AG08395 (cell line): ENCODE results near the gene COMMD9.

ENCODE experiments used
- DNase-seq: peaks from one replicate; pipeline ENCODE4 v3.0.0; 2012; ENCODE audit warnings: mixed read lengths, low spot score

COMMD9 gene

GRCh38 chr11:36296884-36297543, 7.8 kb upstream of the COMMD9 start:
- peak; percentile 52 for DNase-seq

GRCh38 chr11:36295926-36296325, 6.7 kb upstream of the COMMD9 start, which contains the start of gene PRR5L:
Gene PRR5L, plus strand, starts transcription at chr11:36296288. Its CDS starts 104,834 bp downstream, at chr11:36401122.
- no peak for DNase-seq

GRCh38 chr11:36292311-36292722, 3.1 kb upstream of the COMMD9 start:
- DNase-seq, result peak; percentile 65

GRCh38 chr11:36288442-36289225, 590 bp downstream of the COMMD9 start:
- no peak for DNase-seq

- DNase-seq, result no peak
These were observed 6.3 kb downstream of the COMMD9 start for GRCh38 chr11:36282926-36283325.

- no peak for DNase-seq
These were observed 7.4 kb downstream of the COMMD9 start for GRCh38 chr11:36281850-36282249.

- no peak for DNase-seq
These were observed 8.7 kb downstream of the COMMD9 start for GRCh38 chr11:36280531-36280930.

GRCh38 chr11:36278531-36279282, 10.5 kb downstream of the COMMD9 start:
- no peak for DNase-seq

- no peak for DNase-seq
These were observed 14.8 kb downstream of the COMMD9 start for GRCh38 chr11:36274414-36274813.

- no peak for DNase-seq
These were observed 16.1 kb downstream of the COMMD9 start for GRCh38 chr11:36273110-36273509.

GRCh38 chr11:36271794-36272407, 17.3 kb downstream of the COMMD9 start:
- no peak for DNase-seq

- DNase-seq, result no peak
These were observed 18.5 kb downstream of the COMMD9 start for GRCh38 chr11:36270701-36271100.

- DNase-seq, result no peak
These were observed 20.8 kb downstream of the COMMD9 start for GRCh38 chr11:36268337-36268985.

GRCh38 chr11:36266767-36267166, 22.5 kb downstream of the COMMD9 start:
- DNase-seq, result no peak

- DNase-seq, result peak; percentile 73
These were observed 23.2 kb downstream of the COMMD9 start for GRCh38 chr11:36265793-36266628.

- no peak for DNase-seq
These were observed 24.3 kb downstream of the COMMD9 start for GRCh38 chr11:36264973-36265344.

- no peak for DNase-seq
These were observed 24.9 kb downstream of the COMMD9 start for GRCh38 chr11:36264011-36264972.

GRCh38 chr11:36261094-36261493, 28.1 kb downstream of the COMMD9 start:
- DNase-seq, result no peak

- DNase-seq, result peak; percentile 58
These were observed 30.4 kb downstream of the COMMD9 start for GRCh38 chr11:36258730-36259360.
